ENCODE measurements around the gene DHODH.
A peak's percentile ranks its signal among the peaks of the same experiment; 100 is the strongest.

Gene DHODH

GRCh38 chr16:72008424-72009216 is at the start of gene DHODH:
Gene DHODH, plus strand, starts transcription at chr16:72008744. Its CDS starts 21 bp downstream, at chr16:72008765.
- Histone ChIP-seq H3K9me3 (no peaks in the 10 kb centered on the region), H3K27me3 (no peaks in the 10 kb centered on the region), H3K4me3 (peak within 1 kb of the TSS; percentile 89), H3K4me1 (peaks cover 54% of the 10 kb centered on the region), H3K36me3 (0 out of 2 replicates have a peak, but pooled peaks cover 3% of the 10 kb centered on the region), H3K27ac (peak within 1 kb of the TSS; percentile 94), H3K4me2 (peak within 1 kb of the TSS; percentile 97), H3K9ac (peak within 1 kb of the TSS; percentile 92), H4K20me1 (no peaks in the 10 kb centered on the region)
- TF ChIP-seq Cebpa-rat (IDR thresholded peaks at IDR 0.05) = no peak

- H3K27me3 ChIP-seq = no peaks in the 10 kb centered on the region
- H3K4me2 ChIP-seq = peak overlapping the region; percentile 8; the same call in 1 of the 2 replicates
- no peaks in the 10 kb centered on the region for H4K20me1 ChIP-seq
- peaks cover 7% of the 10 kb centered on the region; the same call in 1 of the 2 replicates for H3K9me3 ChIP-seq
- peaks cover 23% of the 10 kb centered on the region for H3K4me1 ChIP-seq
- no peak for TF ChIP-seq Cebpa-rat (IDR thresholded peaks at IDR 0.05)
- no peak overlapping the region for H3K27ac ChIP-seq
- H3K9ac ChIP-seq = no peak overlapping the region
- no peaks in the 10 kb centered on the region for H3K36me3 ChIP-seq
- H3K4me3 ChIP-seq = no peak overlapping the region
These were observed 47.2 kb upstream of the DHODH start for GRCh38 chr16:71961066-71962039.

- Histone ChIP-seq H3K4me2 (no peak overlapping the region), H3K4me1 (peaks cover 19% of the 10 kb centered on the region)
These were observed 45.2 kb upstream of the DHODH start for GRCh38 chr16:71963125-71963875.

GRCh38 chr16:71965223-71965622 is 43.3 kb upstream of the DHODH start:
- H3K9ac ChIP-seq = no peak overlapping the region
- no peaks in the 10 kb centered on the region for H3K36me3 ChIP-seq
- H3K9me3 ChIP-seq = no peaks in the 10 kb centered on the region
- no peak overlapping the region for H3K4me2 ChIP-seq
- no peak overlapping the region for H3K27ac ChIP-seq
- H3K27me3 ChIP-seq = no peaks in the 10 kb centered on the region
- peaks cover 12% of the 10 kb centered on the region for H3K4me1 ChIP-seq
- TF ChIP-seq Cebpa-rat (IDR thresholded peaks at IDR 0.05) = no peak
- no peaks in the 10 kb centered on the region for H4K20me1 ChIP-seq
- H3K4me3 ChIP-seq = no peak overlapping the region

More at GRCh38 chr16:71963125-71963875, 45.2 kb upstream of the DHODH start:
- Histone ChIP-seq H3K9me3 (no peaks in the 10 kb centered on the region), H3K27ac (no peak overlapping the region), H3K36me3 (no peaks in the 10 kb centered on the region), H4K20me1 (no peaks in the 10 kb centered on the region), H3K9ac (no peak overlapping the region), H3K4me3 (no peak overlapping the region), H3K27me3 (no peaks in the 10 kb centered on the region)
- TF ChIP-seq Cebpa-rat (IDR thresholded peaks at IDR 0.05) = no peak

GRCh38 chr16:71966932-71967331 is 41.6 kb upstream of the DHODH start:
- no peaks in the 10 kb centered on the region for H3K9me3 ChIP-seq
- no peak overlapping the region for H3K4me2 ChIP-seq
- H3K36me3 ChIP-seq = no peaks in the 10 kb centered on the region
- H3K4me3 ChIP-seq = no peak overlapping the region
- H3K9ac ChIP-seq = no peak overlapping the region
- H4K20me1 ChIP-seq = no peaks in the 10 kb centered on the region
- H3K4me1 ChIP-seq = peaks cover 6% of the 10 kb centered on the region
- H3K27me3 ChIP-seq = no peaks in the 10 kb centered on the region
- H3K27ac ChIP-seq = no peak overlapping the region
- TF ChIP-seq Cebpa-rat (IDR thresholded peaks at IDR 0.05) = no peak

GRCh38 chr16:71969353-71969752 is 39.2 kb upstream of the DHODH start:
- Histone ChIP-seq H3K36me3 (no peaks in the 10 kb centered on the region), H4K20me1 (no peaks in the 10 kb centered on the region), H3K9ac (no peak overlapping the region), H3K27me3 (no peaks in the 10 kb centered on the region), H3K4me3 (no peak overlapping the region), H3K9me3 (no peaks in the 10 kb centered on the region), H3K4me2 (no peak overlapping the region), H3K4me1 (no peaks in the 10 kb centered on the region), H3K27ac (no peak overlapping the region)
- no peak for TF ChIP-seq Cebpa-rat (IDR thresholded peaks at IDR 0.05)

- no peaks in the 10 kb centered on the region for H3K9me3 ChIP-seq
- H3K27me3 ChIP-seq = no peaks in the 10 kb centered on the region
- H3K27ac ChIP-seq = no peak overlapping the region
- H3K9ac ChIP-seq = no peak overlapping the region
- no peak overlapping the region for H3K4me2 ChIP-seq
- TF ChIP-seq Cebpa-rat (IDR thresholded peaks at IDR 0.05) = no peak
- H3K36me3 ChIP-seq = no peaks in the 10 kb centered on the region
- no peak overlapping the region for H3K4me3 ChIP-seq
- H3K4me1 ChIP-seq = no peaks in the 10 kb centered on the region
- no peaks in the 10 kb centered on the region for H4K20me1 ChIP-seq
These were observed 37.0 kb upstream of the DHODH start for GRCh38 chr16:71971571-71971970.

- H3K4me2 ChIP-seq = no peak overlapping the region
- no peaks in the 10 kb centered on the region for H3K4me1 ChIP-seq
- no peak for TF ChIP-seq Cebpa-rat (IDR thresholded peaks at IDR 0.05)
- no peak overlapping the region for H3K27ac ChIP-seq
- H3K4me3 ChIP-seq = no peak overlapping the region
- H4K20me1 ChIP-seq = no peaks in the 10 kb centered on the region
- H3K9ac ChIP-seq = no peak overlapping the region
- no peaks in the 10 kb centered on the region for H3K36me3 ChIP-seq
- H3K27me3 ChIP-seq = no peaks in the 10 kb centered on the region
- H3K9me3 ChIP-seq = no peaks in the 10 kb centered on the region
These were observed 36.2 kb upstream of the DHODH start for GRCh38 chr16:71972356-71972755.

GRCh38 chr16:71973001-71973400 is 35.5 kb upstream of the DHODH start:
- Histone ChIP-seq H3K27ac (no peak overlapping the region), H3K4me2 (no peak overlapping the region), H3K4me1 (no peaks in the 10 kb centered on the region), H3K9me3 (no peaks in the 10 kb centered on the region), H4K20me1 (no peaks in the 10 kb centered on the region), H3K27me3 (no peaks in the 10 kb centered on the region), H3K36me3 (no peaks in the 10 kb centered on the region), H3K4me3 (no peak overlapping the region), H3K9ac (no peak overlapping the region)
- TF ChIP-seq Cebpa-rat (IDR thresholded peaks at IDR 0.05) = no peak
